NCI-H2196 treated with DMSO at 0.1 percent for 48 hours (cell line): ENCODE results near the gene FBXL15.
A peak's percentile ranks its signal among the peaks of the same experiment; 100 is the strongest.
"Not testable (repeated sequence)": the region's sequence is repeated elsewhere in the genome, so short reads cannot be mapped to it uniquely, and the experiment has no call there.

Experiments used
- DNase-seq: peaks from one replicate; lab custom pipeline; 2025; ENCODE audit not compliant: unreplicated experiment; lab: John Stamatoyannopoulos, UW

Gene FBXL15

DNA sequence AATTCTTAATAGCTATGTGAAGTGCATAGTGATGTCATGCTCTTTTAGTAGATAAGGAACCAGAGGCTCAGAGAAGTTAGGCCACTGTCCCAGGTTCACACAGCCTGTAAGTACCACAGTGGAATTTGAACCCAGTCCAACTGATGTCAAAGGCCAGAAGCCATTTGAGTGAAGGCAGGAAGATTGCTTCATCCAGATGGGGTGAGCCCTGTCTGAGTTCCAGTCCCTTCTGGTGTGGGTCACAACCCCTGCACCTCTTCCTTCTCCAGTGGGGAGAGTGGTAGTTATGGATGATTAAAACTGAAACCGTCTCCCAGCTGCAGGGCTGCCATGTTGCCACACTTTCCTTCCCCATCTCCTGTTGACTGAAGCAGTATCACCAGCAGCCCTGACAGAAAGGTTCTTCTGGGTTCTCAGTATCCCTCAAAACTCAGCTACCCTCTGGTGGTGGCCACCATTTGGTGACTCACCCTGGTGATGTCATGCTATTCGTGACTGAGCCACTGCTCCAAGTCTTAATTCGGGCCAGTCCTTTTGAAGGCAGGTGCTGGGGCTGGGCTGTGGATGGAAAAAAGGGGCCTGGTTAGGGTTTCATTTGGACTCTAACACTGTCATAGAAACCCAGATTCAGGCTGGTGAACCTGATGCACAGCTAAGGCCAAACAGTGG lies 32.2 kb downstream of the FBXL15 start:
- no peak for DNase-seq

DNA sequence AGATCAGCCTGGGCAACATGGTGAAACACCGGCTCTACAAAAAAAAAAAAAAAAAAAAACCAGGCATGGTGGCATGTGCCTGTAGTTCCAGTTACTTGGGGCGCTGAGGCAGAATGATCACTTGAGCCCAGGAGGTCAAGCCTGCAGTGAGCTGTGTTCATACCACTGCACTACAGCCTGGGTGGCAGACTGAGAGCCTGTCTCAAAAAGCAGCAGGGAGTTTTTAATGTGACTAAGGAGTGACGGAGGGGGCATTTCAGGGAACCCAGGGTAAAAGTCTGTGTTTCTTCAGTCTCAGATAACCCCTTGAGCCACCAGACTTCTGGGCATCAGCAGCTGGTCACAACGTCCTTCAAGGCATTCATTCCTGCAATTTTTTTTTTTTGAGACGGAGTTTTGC lies 32.9 kb downstream of the FBXL15 start:
- no peak for DNase-seq

GRCh38 chr10:102454662-102455487 lies 34.2 kb downstream of the FBXL15 start:
- DNase-seq: not testable (repeated sequence)

GRCh38 chr10:102455893-102456471 lies 35.3 kb downstream of the FBXL15 start:
- no peak for DNase-seq

GRCh38 chr10:102457591-102458150 lies 37.0 kb downstream of the FBXL15 start:
- no peak for DNase-seq

GRCh38 chr10:102458656-102459055 lies 38.0 kb downstream of the FBXL15 start:
- no peak for DNase-seq

DNA sequence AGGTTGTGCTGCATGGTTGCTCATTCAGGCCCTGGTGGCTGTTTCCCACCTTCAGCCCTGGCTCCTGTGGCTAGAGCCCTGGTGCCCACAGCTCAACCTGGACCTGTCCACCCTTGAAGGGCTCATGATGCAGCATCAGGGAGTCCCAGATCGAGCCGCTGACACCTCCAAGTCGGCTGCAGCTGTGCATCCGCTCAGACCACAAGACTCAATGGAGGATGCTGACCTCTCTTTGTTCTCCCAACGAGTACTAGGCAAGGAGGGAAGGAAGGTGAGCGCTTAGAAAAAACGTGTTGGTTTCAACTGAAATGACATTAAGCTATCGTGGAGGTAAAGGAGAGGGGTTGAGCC lies 40.2 kb downstream of the FBXL15 start:
- DNase-seq: no peak

- peak; percentile 61 for DNase-seq
These were observed 40.8 kb downstream of the FBXL15 start for GRCh38 chr10:102461187-102462054.

DNA sequence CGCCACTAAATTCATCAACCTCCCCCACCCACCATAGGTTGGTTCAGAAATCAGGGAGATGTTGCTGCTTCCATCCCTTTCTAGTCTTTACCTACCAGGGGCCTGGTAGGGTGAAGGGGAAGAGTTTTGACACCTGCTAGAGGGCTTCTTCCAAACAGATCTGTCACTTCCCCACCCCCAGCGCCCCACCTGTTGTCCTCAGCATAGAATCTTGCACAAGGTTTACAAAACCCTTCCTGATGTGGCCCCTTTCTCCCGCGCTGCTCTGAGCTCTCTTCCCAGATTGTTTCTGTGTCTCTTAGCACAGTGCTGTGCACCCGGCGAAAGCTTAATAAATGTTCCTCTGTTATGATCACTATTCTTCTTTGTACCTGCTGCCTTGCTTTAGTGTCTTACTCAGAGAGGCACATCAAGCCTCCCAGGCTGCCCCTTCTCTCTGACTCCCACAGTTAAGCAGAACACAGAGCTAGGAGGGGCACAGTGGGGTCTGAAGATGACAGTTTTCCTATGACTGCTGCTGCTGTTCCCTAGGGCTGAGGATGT lies 41.9 kb downstream of the FBXL15 start:
- DNase-seq: no peak

DNA sequence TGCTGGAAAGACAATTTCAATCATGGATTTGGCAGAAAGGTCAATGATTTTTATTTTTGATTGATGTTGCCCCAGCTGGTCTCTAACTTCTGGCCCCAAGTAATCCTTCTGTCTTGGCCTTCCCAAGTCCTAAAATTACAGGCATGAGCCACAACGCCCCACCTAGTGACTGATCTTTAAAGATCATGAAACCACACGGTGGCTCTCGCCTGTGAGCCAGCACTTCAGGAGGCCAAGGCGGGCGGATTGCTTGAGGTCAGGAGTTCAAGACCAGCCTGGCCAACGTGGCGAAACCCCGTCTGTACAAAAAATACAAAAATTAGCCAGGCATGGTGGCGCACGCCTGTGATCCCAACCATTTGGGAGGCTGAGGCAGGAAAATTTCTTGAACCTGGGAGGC lies 43.3 kb downstream of the FBXL15 start:
- no peak for DNase-seq

GRCh38 chr10:102465466-102465865 lies 44.8 kb downstream of the FBXL15 start:
- DNase-seq: no peak

DNA sequence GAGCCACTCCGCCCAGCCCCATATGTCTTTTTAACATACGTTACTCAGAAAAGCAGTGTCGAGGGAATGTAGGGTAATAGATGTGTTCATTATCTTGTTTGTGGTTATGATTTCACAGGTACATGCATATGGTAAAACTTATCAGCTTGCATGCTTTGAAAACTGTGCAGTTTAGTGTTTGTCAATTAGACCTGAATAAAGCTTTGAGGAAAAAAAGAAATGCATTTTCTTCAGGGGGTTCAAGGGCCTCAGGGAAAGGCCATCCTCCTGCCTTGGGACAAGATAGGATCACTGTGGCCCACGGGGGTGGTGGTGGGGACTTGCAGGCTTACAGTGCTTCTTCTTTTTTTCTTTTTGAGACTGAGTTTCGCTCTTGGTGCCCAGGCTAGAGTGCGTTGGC lies 46.7 kb downstream of the FBXL15 start:
- no peak for DNase-seq

- no peak for DNase-seq
These were observed 47.4 kb downstream of the FBXL15 start for GRCh38 chr10:102467971-102468438.

DNA sequence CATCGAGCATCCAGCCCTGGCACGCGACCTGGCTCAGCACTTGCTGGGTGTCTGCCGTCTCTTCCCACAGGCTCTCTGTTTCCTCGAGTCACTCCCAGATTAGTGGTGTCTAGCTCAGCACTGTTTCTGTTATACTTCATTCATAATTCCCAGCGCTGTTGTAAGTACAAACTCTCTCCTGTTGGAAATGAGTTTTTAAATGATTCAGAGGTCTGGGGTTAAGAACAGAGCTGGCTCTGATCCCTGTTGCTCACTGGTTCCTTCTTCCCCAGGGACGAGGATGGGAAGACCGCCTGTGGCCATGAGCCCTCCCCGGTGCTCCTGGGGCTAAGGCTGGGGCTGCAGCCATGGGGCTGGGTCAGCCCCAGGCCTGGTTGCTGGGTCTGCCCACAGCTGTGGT lies 48.0 kb downstream of the FBXL15 start:
- DNase-seq: no peak

- no peak for DNase-seq
These were observed 50.2 kb downstream of the FBXL15 start for GRCh38 chr10:102470579-102471546.
